Astrocyte (in vitro differentiated cells and primary cell): Measurements from ENCODE around the gene DHX16.

Experiments used
- EZH2 ChIP-seq: IDR thresholded peaks from 2 replicates; pipeline ENCODE4 v1.6.1; 2012; ENCODE audit warnings: mild to moderate bottlenecking, low read length, inconsistent platforms; ENCODE audit not compliant: insufficient read depth
- TF ChIP-seq, protein P1 (sequence below): IDR thresholded peaks from 2 replicates; pipeline ENCODE4 v1.5.1; 2011; ENCODE audit warnings: low read depth, mild to moderate bottlenecking, inconsistent platforms, low read length, moderate library complexity; ENCODE audit not compliant: insufficient read depth

DNA sequence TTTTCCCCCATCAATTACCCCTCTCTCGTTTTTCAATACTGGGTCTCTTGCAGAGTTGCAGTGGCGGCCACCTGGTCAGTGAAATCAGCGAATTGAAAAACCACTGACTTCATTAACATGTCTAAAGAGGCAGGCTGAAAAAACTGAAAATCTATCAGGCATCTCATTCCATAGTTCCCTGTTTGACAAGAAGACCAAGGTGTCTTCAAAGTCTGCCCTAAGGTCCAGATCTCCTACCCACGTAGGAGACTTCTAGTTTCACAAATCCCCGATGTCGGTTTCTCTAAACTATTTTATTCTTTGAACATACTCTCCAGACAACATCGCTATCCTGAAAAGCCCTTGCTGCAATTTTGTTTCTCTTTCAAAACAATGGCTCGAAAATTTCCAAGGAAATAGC is 46.5 kb upstream of the DHX16 start:
- TF ChIP-seq, protein P1, sequence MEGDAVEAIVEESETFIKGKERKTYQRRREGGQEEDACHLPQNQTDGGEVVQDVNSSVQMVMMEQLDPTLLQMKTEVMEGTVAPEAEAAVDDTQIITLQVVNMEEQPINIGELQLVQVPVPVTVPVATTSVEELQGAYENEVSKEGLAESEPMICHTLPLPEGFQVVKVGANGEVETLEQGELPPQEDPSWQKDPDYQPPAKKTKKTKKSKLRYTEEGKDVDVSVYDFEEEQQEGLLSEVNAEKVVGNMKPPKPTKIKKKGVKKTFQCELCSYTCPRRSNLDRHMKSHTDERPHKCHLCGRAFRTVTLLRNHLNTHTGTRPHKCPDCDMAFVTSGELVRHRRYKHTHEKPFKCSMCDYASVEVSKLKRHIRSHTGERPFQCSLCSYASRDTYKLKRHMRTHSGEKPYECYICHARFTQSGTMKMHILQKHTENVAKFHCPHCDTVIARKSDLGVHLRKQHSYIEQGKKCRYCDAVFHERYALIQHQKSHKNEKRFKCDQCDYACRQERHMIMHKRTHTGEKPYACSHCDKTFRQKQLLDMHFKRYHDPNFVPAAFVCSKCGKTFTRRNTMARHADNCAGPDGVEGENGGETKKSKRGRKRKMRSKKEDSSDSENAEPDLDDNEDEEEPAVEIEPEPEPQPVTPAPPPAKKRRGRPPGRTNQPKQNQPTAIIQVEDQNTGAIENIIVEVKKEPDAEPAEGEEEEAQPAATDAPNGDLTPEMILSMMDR = no peak
- TF ChIP-seq EZH2 = no peak
